GM23338 (cell line): ENCODE results near the gene SYCP3. TPM values are rescaled to one million over a fixed set of nuclear protein-coding genes. Genes with fewer than 3 reads are reported as not detected.

Source experiments
- ATAC-seq: fragments of 200-7000 bp; cut with Tn5 transposase; 3 replicates; pipeline ENCODE4 v1.9.1; 2020
- DNase-seq: peaks from one replicate; pipeline ENCODE4 v3.0.0-alpha.2; 2015; ENCODE audit warnings: low spot score
- H2AFZ ChIP-seq: fragments of 200-600 bp; sonication (generic); 2 replicates; pipeline ENCODE4 v1.8.0; 2016; ENCODE audit warnings: antibody characterized with exemption, mild to moderate bottlenecking, moderate library complexity
- H3F3A ChIP-seq: fragments of 200-600 bp; sonication (generic); replicated peaks from 2 replicates; pipeline ENCODE4 v1.8.0; 2017; ENCODE audit warnings: antibody characterized with exemption, mixed run types, low read depth
- H3K27ac ChIP-seq: fragments of 200-600 bp; sonication (generic); 2 replicates; pipeline ENCODE4 v1.6.1; 2016; ENCODE audit warnings: low read depth
- H3K27me3 ChIP-seq: fragments of 200-600 bp; sonication (generic); 2 replicates; pipeline ENCODE4 v1.8.0; 2016; ENCODE audit warnings: mild to moderate bottlenecking, mixed run types, moderate library complexity; ENCODE audit not compliant: insufficient read depth
- H3K36me3 ChIP-seq: fragments of 200-600 bp; sonication (generic); 2 replicates; pipeline ENCODE4 v1.8.0; 2016; ENCODE audit warnings: mild to moderate bottlenecking; ENCODE audit not compliant: insufficient read depth
- H3K4me1 ChIP-seq: fragments of 200-600 bp; sonication (generic); 2 replicates; pipeline ENCODE4 v1.8.0; 2016; ENCODE audit warnings: mild to moderate bottlenecking, moderate library complexity; ENCODE audit not compliant: insufficient read depth
- H3K4me2 ChIP-seq: fragments of 200-600 bp; sonication (generic); 2 replicates; pipeline ENCODE4 v1.7.1; 2017; ENCODE audit warnings: mixed run types
- H3K4me3 ChIP-seq: fragments of 200-600 bp; sonication (generic); 2 replicates; pipeline ENCODE4 v1.6.1; 2016; ENCODE audit warnings: mixed run types
- H3K79me2 ChIP-seq: fragments of 200-600 bp; sonication (generic); replicated peaks from 2 replicates; pipeline ENCODE4 v1.8.0; 2017; ENCODE audit warnings: mild to moderate bottlenecking; ENCODE audit not compliant: insufficient read depth
- H3K9me2 ChIP-seq: fragments of 200-600 bp; sonication (generic); 2 replicates; pipeline ENCODE4 v1.8.0; 2017; ENCODE audit not compliant: insufficient read depth
- H4K20me1 ChIP-seq: fragments of 200-600 bp; sonication (generic); replicated peaks from 2 replicates; pipeline ENCODE4 v1.8.0; 2017; ENCODE audit warnings: mild to moderate bottlenecking; ENCODE audit not compliant: insufficient read depth
- H3K27ac Mint-ChIP-seq: 2 replicates; pipeline ENCODE4 v1.8.0; 2020; ENCODE audit warnings: inconsistent platforms, mild to moderate bottlenecking, moderate library complexity, mixed read lengths
- H3K27me3 Mint-ChIP-seq: 3 replicates; pipeline ENCODE4 v1.8.0; 2022; ENCODE audit warnings: low read depth, mild to moderate bottlenecking, moderate library complexity, mixed read lengths, inconsistent platforms; ENCODE audit not compliant: insufficient read depth, poor library complexity
- H3K36me3 Mint-ChIP-seq: 3 replicates; pipeline ENCODE4 v1.8.0; 2021; ENCODE audit warnings: low read depth, mild to moderate bottlenecking, inconsistent platforms, moderate library complexity, mixed read lengths
- H3K4me1 Mint-ChIP-seq: 3 replicates; pipeline ENCODE4 v1.8.0; 2020; ENCODE audit warnings: mild to moderate bottlenecking, inconsistent platforms, mixed read lengths
- H3K4me3 Mint-ChIP-seq: 3 replicates; pipeline ENCODE4 v1.8.0; 2021; ENCODE audit warnings: moderate library complexity, mild to moderate bottlenecking, inconsistent platforms, mixed read lengths
- H3K9me3 Mint-ChIP-seq: 3 replicates; pipeline ENCODE4 v1.8.0; 2020; ENCODE audit warnings: moderate library complexity, mild to moderate bottlenecking, inconsistent platforms, mixed read lengths
- CREB1 ChIP-seq: fragments of 250-450 bp; sonication (Bioruptor Pico); IDR thresholded peaks from 2 replicates; pipeline ENCODE4 v1.5.0; 2020; ENCODE audit warnings: low read depth, mild to moderate bottlenecking, moderate library complexity
- EZH2 ChIP-seq: fragments of 200-600 bp; sonication (generic); IDR thresholded peaks from one replicate; pipeline ENCODE4 v1.8.0; 2017; ENCODE audit warnings: antibody characterized with exemption, mild to moderate bottlenecking, low read depth; ENCODE audit not compliant: unreplicated experiment
- EZH2phosphoT487 ChIP-seq: fragments of 200-600 bp; sonication (generic); IDR thresholded peaks from one replicate; pipeline ENCODE4 v1.8.1; 2018; ENCODE audit warnings: antibody characterized with exemption; ENCODE audit not compliant: unreplicated experiment
- JUNB ChIP-seq: IDR thresholded peaks from one replicate; pipeline ENCODE4 v1.6.1; 2016; ENCODE audit warnings: antibody characterized with exemption; ENCODE audit not compliant: unreplicated experiment
- ZNF331 ChIP-seq: fragments of 250-450 bp; sonication (Bioruptor Pico); IDR thresholded peaks from 2 replicates; pipeline ENCODE4 v1.5.0; 2020; ENCODE audit warnings: low read depth, mild to moderate bottlenecking, moderate library complexity
- polyA plus RNA-seq: library from polyadenylated mRNA; unstranded; fragments of >200 nt; fragmentation: Nextera tagmentation; extraction: Ambion mirVana; gene quantifications from 2 replicates; pipeline ENCODE4 v1.2.1, GENCODE V29; 2016
- total RNA-seq: library from RNA; depleted of rRNA; stranded (reverse); fragments of >200 nt; shearing (Covaris generic); gene quantifications from 2 replicates; pipeline ENCODE4 v1.2.3, GENCODE V29; 2014
- TF ChIP-seq, protein P1 (sequence below): IDR thresholded peaks from one replicate; pipeline ENCODE4 v1.6.1; 2018; ENCODE audit warnings: antibody characterized with exemption; ENCODE audit not compliant: unreplicated experiment
- TF ChIP-seq, protein P2 (sequence below): fragments of 250-450 bp; sonication (Bioruptor Pico); IDR thresholded peaks from 2 replicates; pipeline ENCODE4 v1.5.0; 2020; ENCODE audit warnings: mild to moderate bottlenecking, moderate library complexity

Gene SYCP3
- total and polyA plus RNA-seq, 2 experiments from 2014 or later, result 0.07 to 1.5 TPM

DNA sequence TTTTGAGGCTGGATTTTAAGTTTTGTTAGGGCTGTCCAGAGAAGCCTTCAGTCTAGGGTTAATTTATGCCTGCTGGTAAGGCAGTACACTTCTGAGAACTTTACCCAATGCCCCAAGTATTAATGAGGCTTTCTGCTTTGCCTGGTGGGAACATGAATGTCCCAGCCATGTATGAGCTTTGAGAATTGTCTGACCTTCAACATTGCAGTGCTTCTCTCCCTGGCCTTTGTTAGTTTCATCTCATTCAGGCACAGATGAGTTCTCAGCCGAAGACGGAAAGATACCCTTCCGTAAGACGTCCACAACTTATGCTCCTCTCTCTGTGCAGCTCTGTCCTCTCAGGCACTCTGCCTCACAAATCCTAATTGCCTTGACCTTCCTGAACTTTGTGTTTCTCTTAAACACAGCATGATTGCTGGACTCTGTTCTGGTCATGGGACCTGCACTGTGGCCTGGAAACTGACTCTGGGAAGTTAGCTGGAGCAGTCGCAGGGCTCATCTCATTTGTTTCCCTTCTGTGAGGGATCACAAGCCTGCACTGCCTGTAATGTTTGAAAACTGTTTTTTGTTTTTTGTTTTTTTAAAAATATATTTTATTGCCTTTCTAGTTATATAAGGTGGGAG is 26.1 kb downstream of the SYCP3 start (continued):
- TF ChIP-seq, protein P1, sequence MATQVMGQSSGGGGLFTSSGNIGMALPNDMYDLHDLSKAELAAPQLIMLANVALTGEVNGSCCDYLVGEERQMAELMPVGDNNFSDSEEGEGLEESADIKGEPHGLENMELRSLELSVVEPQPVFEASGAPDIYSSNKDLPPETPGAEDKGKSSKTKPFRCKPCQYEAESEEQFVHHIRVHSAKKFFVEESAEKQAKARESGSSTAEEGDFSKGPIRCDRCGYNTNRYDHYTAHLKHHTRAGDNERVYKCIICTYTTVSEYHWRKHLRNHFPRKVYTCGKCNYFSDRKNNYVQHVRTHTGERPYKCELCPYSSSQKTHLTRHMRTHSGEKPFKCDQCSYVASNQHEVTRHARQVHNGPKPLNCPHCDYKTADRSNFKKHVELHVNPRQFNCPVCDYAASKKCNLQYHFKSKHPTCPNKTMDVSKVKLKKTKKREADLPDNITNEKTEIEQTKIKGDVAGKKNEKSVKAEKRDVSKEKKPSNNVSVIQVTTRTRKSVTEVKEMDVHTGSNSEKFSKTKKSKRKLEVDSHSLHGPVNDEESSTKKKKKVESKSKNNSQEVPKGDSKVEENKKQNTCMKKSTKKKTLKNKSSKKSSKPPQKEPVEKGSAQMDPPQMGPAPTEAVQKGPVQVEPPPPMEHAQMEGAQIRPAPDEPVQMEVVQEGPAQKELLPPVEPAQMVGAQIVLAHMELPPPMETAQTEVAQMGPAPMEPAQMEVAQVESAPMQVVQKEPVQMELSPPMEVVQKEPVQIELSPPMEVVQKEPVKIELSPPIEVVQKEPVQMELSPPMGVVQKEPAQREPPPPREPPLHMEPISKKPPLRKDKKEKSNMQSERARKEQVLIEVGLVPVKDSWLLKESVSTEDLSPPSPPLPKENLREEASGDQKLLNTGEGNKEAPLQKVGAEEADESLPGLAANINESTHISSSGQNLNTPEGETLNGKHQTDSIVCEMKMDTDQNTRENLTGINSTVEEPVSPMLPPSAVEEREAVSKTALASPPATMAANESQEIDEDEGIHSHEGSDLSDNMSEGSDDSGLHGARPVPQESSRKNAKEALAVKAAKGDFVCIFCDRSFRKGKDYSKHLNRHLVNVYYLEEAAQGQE, result no peak
- TF ChIP-seq EZH2 (no peak), EZH2phosphoT487 (no peak)
- TF ChIP-seq, protein P2, sequence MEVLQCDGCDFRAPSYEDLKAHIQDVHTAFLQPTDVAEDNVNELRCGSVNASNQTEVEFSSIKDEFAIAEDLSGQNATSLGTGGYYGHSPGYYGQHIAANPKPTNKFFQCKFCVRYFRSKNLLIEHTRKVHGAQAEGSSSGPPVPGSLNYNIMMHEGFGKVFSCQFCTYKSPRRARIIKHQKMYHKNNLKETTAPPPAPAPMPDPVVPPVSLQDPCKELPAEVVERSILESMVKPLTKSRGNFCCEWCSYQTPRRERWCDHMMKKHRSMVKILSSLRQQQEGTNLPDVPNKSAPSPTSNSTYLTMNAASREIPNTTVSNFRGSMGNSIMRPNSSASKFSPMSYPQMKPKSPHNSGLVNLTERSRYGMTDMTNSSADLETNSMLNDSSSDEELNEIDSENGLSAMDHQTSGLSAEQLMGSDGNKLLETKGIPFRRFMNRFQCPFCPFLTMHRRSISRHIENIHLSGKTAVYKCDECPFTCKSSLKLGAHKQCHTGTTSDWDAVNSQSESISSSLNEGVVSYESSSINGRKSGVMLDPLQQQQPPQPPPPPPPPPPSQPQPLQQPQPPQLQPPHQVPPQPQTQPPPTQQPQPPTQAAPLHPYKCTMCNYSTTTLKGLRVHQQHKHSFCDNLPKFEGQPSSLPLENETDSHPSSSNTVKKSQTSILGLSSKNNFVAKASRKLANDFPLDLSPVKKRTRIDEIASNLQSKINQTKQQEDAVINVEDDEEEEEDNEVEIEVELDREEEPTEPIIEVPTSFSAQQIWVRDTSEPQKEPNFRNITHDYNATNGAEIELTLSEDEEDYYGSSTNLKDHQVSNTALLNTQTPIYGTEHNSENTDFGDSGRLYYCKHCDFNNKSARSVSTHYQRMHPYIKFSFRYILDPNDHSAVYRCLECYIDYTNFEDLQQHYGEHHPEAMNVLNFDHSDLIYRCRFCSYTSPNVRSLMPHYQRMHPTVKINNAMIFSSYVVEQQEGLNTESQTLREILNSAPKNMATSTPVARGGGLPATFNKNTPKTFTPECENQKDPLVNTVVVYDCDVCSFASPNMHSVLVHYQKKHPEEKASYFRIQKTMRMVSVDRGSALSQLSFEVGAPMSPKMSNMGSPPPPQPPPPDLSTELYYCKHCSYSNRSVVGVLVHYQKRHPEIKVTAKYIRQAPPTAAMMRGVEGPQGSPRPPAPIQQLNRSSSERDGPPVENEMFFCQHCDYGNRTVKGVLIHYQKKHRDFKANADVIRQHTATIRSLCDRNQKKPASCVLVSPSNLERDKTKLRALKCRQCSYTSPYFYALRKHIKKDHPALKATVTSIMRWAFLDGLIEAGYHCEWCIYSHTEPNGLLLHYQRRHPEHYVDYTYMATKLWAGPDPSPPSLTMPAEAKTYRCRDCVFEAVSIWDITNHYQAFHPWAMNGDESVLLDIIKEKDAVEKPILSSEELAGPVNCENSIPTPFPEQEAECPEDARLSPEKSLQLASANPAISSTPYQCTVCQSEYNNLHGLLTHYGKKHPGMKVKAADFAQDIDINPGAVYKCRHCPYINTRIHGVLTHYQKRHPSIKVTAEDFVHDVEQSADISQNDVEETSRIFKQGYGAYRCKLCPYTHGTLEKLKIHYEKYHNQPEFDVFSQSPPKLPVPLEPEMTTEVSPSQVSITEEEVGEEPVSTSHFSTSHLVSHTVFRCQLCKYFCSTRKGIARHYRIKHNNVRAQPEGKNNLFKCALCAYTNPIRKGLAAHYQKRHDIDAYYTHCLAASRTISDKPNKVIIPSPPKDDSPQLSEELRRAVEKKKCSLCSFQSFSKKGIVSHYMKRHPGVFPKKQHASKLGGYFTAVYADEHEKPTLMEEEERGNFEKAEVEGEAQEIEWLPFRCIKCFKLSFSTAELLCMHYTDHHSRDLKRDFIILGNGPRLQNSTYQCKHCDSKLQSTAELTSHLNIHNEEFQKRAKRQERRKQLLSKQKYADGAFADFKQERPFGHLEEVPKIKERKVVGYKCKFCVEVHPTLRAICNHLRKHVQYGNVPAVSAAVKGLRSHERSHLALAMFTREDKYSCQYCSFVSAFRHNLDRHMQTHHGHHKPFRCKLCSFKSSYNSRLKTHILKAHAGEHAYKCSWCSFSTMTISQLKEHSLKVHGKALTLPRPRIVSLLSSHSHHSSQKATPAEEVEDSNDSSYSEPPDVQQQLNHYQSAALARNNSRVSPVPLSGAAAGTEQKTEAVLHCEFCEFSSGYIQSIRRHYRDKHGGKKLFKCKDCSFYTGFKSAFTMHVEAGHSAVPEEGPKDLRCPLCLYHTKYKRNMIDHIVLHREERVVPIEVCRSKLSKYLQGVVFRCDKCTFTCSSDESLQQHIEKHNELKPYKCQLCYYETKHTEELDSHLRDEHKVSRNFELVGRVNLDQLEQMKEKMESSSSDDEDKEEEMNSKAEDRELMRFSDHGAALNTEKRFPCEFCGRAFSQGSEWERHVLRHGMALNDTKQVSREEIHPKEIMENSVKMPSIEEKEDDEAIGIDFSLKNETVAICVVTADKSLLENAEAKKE (CRISPR knock-in tag), result no peak

DNA sequence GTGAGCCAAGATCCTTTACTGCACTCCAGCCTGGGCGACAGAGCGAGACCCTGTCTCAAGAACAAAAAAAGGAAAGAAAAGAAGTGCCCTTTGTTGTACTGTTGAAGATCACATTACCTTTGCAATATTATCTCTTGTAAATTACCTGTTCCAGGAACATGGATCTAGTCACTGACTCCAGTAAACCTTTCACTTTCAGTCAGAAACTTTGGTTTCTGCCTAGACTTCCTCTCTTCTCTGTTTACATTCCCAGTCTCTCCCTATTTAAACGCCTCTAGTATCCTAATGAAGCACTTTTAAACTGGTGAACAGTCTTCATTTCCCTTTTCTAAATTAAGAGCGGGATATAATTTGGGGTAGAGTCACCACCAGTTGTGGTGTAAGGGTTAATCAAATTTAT is 29.0 kb downstream of the SYCP3 start:
- H3F3A ChIP-seq, result no peaks in the 10 kb centered on the region
- H3K4me3 ChIP-seq, result no peak overlapping the region
- no peaks in the 10 kb centered on the region for H4K20me1 ChIP-seq
- no peaks in the 10 kb centered on the region for H3K27me3 Mint-ChIP-seq
- no peaks in the 10 kb centered on the region for H3K36me3 ChIP-seq
- H3K27ac ChIP-seq, result no peak overlapping the region
- no peak overlapping the region for H3K4me2 ChIP-seq
- H3K27me3 ChIP-seq, result no peaks in the 10 kb centered on the region
- no peaks in the 10 kb centered on the region; the same call in 1 of the 2 replicates for H3K4me1 ChIP-seq
- peaks cover 12% of the 10 kb centered on the region; the same call in 1 of the 2 replicates for H3K79me2 ChIP-seq
- H2AFZ ChIP-seq, result no peak overlapping the region
- no peaks in the 10 kb centered on the region; the same call in 2 of the 3 replicates for H3K36me3 Mint-ChIP-seq
- DNase-seq (no peak), ATAC-seq (no peak)
- H3K9me3 Mint-ChIP-seq, result no peaks in the 10 kb centered on the region
- no peak overlapping the region for H3K4me3 Mint-ChIP-seq
- H3K27ac Mint-ChIP-seq, result no peak overlapping the region
- peaks cover 3% of the 10 kb centered on the region; the same call in 1 of the 3 replicates for H3K4me1 Mint-ChIP-seq
- no peaks in the 10 kb centered on the region for H3K9me2 ChIP-seq
- TF ChIP-seq, protein P1, result no peak
- TF ChIP-seq CREB1 (CRISPR knock-in tag) (no peak), ZNF331 (no peak), JUNB (no peak)
